Left lung (tissue), 10 donors: ENCODE data around the gene KIF26B. TPM values are rescaled to one million over a fixed set of nuclear protein-coding genes. Genes with fewer than 3 reads are reported as not detected.
"Not testable (repeated sequence)": the region's sequence is repeated elsewhere in the genome, so short reads cannot be mapped to it uniquely, and the experiment has no call there.

Experiments
- ATAC-seq: fragments of 200-7000 bp; cut with Tn5 transposase; one replicate; pipeline ENCODE4 v1.9.1; 2020; ENCODE audit warnings: moderate library complexity
- DNase-seq, 4 donors: peaks; one replicate each; pipeline ENCODE4 v3.0.0-alpha.2; 2013 to 2020
- H3K27ac ChIP-seq, 2 donors: fragments of 200-600 bp; sonication (generic) in 1 of 2; one replicate each; pipeline versions ENCODE4 v1.5.0 to v1.8.0; 2020 to 2021
- H3K27me3 ChIP-seq, 2 donors: fragments of 200-600 bp; sonication (generic) in 1 of 2; one replicate each; pipeline versions ENCODE4 v1.5.0 to v1.8.0; 2020 to 2021
- H3K36me3 ChIP-seq, 2 donors: fragments of 200-600 bp; sonication (generic) in 1 of 2; one replicate each; pipeline versions ENCODE4 v1.5.0 to v1.8.0; 2020 to 2021
- H3K4me1 ChIP-seq, 2 donors: fragments of 200-600 bp; one replicate each; pipeline ENCODE4 v1.8.0; 2021
- H3K4me3 ChIP-seq, 2 donors: fragments of 200-600 bp; sonication (generic) in 1 of 2; one replicate each; pipeline versions ENCODE4 v1.5.0 to v1.8.0; 2020 to 2021; ENCODE audit warnings: mild to moderate bottlenecking in 1 of 2
- H3K9me3 ChIP-seq, 2 donors: fragments of 200-600 bp; sonication (generic) in 1 of 2; one replicate each; pipeline versions ENCODE4 v1.5.0 to v1.8.0; 2020 to 2021
- CTCF ChIP-seq, 2 donors: fragments of 200-600 bp; sonication (generic) in 1 of 2; IDR thresholded peaks; one replicate each; pipeline versions ENCODE4 v1.5.0 to v1.8.0; 2021; ENCODE audit warnings: antibody characterized with exemption in 2 of 2
- intact Hi-C, 2 donors: fragments of 100-400 bp; cut with DNase I; formaldehyde crosslinking; loops; one replicate each; pipeline versions ENCODE4 v1.11.2 to v1.14.2; 2022
- polyA plus RNA-seq, 6 donors: library from polyadenylated mRNA; unstranded; fragments of 120-200 nt; gene quantifications; one replicate each; pipeline ENCODE4 v1.2.1, GENCODE V29; 2013; ENCODE audit not compliant: insufficient read length in 6 of 6
- total RNA-seq, 2 donors: library from RNA; stranded (reverse); fragmentation: NEBNext Ultra II Directional; extraction: Animal tissue kit (Norgen Biotek cat#: 25700); gene quantifications; one replicate each; pipeline ENCODE4 v1.2.1, GENCODE V29; 2021
- donor health status: DM: no; HTN: yes; CAD: no.
- donor health status: DM: no; HTN: no; CAD: no.

The KIF26B gene
- total and polyA plus RNA-seq, 8 donors: 3.9 to 28.3 (median 6.5) TPM

DNA sequence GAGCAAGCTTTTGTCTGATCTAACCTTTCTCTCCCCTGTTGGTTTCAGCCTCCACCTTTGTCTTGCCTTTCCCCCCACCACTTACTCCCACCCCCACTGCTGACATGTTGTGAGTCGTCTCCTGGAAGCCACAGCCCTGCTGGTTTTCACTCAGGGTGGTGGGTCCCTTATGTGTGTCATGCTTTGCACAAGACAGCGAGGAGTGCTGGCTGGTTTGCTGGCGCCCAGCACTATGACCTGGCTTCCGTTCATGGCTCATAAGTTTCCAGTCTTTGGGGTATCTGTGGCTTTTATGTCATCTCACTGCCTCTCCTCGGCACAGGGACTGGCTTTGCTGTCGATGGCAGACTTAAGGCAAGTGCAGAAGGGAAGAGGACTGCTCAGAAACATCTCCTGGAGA is 177.7 kb downstream of the KIF26B start:
- no peaks in the 10 kb centered on the region for H3K9me3 ChIP-seq
- no peak overlapping the region for H3K27ac ChIP-seq
- no peak overlapping the region for H3K4me3 ChIP-seq
- H3K27me3 ChIP-seq: no peaks in the 10 kb centered on the region
- intact Hi-C loops: no loop called here
- DNase-seq (no peak), ATAC-seq (no peak)
- TF ChIP-seq CTCF (IDR thresholded peaks at IDR 0.05): no peak
- H3K36me3 ChIP-seq: no peaks in the 10 kb centered on the region
- no peaks in the 10 kb centered on the region for H3K4me1 ChIP-seq

GRCh38 chr1:245334235-245334634 is 179.4 kb downstream of the KIF26B start:
- no peak for TF ChIP-seq CTCF (IDR thresholded peaks at IDR 0.05)
- Histone ChIP-seq H3K9me3 (no peaks in the 10 kb centered on the region), H3K4me3 (no peak overlapping the region), H3K36me3 (no peaks in the 10 kb centered on the region), H3K4me1 (no peaks in the 10 kb centered on the region), H3K27me3 (no peaks in the 10 kb centered on the region), H3K27ac (no peak overlapping the region)
- intact Hi-C loops: no loop called here
- ATAC-seq (no peak), DNase-seq (no peak)

- Histone ChIP-seq H3K27ac (no peak overlapping the region), H3K36me3 (no peaks in the 10 kb centered on the region), H3K4me3 (no peak overlapping the region), H3K4me1 (no peaks in the 10 kb centered on the region), H3K9me3 (no peaks in the 10 kb centered on the region), H3K27me3 (no peaks in the 10 kb centered on the region)
- intact Hi-C loops: no loop called here
- TF ChIP-seq CTCF (IDR thresholded peaks at IDR 0.05): no peak
- DNase-seq (no peak), ATAC-seq (no peak)
Measured at GRCh38 chr1:245334827-245335490, 180.2 kb downstream of the KIF26B start.

DNA sequence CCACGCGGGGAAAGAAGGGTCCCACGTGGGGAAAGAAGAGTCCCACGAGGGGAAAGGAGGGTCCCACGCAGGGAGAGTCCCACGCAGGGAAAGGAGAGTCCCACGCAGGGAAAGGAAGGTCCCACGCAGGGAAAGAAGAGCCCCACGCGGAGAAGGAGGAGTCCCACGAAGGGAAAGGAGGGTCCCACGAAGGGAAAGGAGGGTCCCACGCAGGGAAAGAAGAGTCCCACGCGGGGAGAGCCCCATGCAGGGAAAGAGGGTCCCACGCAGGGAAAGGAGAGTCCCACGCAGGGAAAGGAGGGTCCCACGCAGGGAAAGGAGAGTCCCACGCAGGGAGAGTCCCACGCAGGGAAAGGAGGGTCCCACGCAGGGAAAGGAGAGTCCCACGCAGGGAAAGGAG is 180.9 kb downstream of the KIF26B start:
- H3K27me3 ChIP-seq, H3K4me3 ChIP-seq, ATAC-seq, H3K4me1 ChIP-seq, DNase-seq, intact Hi-C loops, H3K36me3 ChIP-seq, H3K9me3 ChIP-seq, H3K27ac ChIP-seq: not testable (repeated sequence)

DNA sequence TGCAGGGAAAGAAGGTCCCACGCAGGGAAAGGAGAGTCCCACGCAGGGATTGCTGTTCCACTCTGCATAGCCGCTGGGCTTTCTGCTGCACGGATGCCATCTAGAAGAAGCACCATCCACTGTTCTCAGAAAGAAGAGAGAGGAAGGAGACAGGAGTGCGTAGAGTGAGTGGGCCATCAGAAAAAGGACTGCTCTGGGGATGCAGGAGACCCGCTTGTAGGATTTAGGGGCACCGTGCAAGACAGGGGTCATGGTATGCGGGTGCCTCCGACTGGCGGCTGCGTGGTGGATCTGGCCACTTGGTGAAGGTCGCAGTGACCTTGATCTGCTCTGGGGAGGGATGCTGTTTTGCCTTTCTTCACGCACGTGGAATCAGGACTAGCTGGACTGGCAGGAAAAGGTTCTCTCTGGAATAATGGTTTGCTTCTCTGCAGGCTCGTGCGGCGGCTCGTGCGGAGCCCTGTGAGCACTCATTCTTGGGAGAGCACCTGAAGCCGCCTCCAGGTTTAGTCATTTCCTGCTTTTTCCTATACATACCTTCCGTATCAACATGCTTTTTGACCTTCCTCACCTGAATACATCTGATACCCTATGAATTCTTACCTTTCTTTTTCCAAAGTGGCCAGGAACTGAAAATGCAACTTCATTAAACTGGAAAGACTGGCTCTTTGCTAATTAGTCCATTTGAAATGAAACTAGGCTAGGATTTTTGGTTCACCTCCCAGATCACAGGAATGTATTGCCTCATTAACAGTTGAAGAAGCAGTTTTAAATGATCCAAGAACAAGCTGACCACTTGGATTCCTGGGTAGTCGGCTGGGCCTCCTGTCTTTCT is 181.6 kb downstream of the KIF26B start:
- intact Hi-C loops: no loop called here
- peak; percentile 72 for ATAC-seq
- H3K9me3 ChIP-seq: no peaks in the 10 kb centered on the region

GRCh38 chr1:245336984-245337355 is 182.2 kb downstream of the KIF26B start:
- H3K4me1 ChIP-seq, intact Hi-C loops, H3K36me3 ChIP-seq, H3K27me3 ChIP-seq, H3K27ac ChIP-seq, DNase-seq, H3K4me3 ChIP-seq, H3K9me3 ChIP-seq, ATAC-seq: not testable (repeated sequence)

More for the DNA sequence above, 181.6 kb downstream of the KIF26B start:
- Histone ChIP-seq H3K4me1 (no peaks in the 10 kb centered on the region), H3K36me3 (no peaks in the 10 kb centered on the region), H3K27ac (no peak overlapping the region), H3K27me3 (no peaks in the 10 kb centered on the region), H3K4me3 (no peak overlapping the region)
- no peak for TF ChIP-seq CTCF (IDR thresholded peaks at IDR 0.05)
- peak in 1 of 4 donors; percentile 9 for DNase-seq
